ENCODE data around the gene ST7L.

GRCh38 chr1:112544011-112544688, 74.8 kb downstream of the ST7L start:
- TF ChIP-seq CTCF (IDR thresholded peaks at IDR 0.05; ENCODE audit: borderline replicate concordance, extremely low read depth, low read length, poor library complexity, severe bottlenecking) (no peak), EZH2 (IDR thresholded peaks at IDR 0.05; ENCODE audit: borderline replicate concordance, low read depth, low read length, severe bottlenecking) (no peak)
